ENCODE measurements around the gene ERP44.
"Not testable (repeated sequence)": the region's sequence is repeated elsewhere in the genome, so short reads cannot be mapped to it uniquely, and the experiment has no call there.

ERP44 gene

DNA sequence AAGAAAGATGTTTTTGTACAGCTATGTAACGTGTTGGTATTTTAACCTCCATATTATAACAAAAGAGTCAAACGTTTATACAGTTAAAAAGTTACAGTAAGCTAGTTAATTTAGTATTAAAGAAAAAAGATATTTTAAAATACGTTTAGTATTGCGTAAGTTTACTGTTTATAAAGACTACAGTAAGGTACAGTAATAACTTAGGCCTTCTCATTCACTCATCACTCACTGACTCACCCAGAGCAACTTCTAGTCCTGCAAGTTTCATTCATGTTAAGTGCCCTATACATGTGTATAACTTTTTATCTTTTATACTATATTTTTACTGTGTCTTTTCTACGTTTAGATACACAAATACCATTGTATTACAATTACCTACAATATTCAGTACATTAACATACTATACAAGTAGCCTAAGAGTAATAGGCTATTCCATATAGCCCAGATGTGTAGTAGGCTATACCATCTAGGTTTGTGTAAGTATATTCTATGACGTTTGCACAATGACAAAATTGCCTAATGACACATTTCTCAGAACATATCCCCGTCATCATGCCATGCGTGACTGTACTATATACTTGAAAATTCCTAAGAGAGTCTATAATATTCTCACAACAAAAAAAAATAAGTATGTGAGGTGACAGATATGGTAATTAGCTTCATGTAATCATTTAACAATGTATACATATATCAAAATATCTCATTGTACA lies 33.8 kb downstream of the ERP44 start:
- no peak for DNase-seq

- DNase-seq: no peak
Measured at GRCh38 chr9:100063185-100063584, 35.6 kb downstream of the ERP44 start.

GRCh38 chr9:100062683-100063082 lies 36.1 kb downstream of the ERP44 start:
- DNase-seq: not testable (repeated sequence)

DNA sequence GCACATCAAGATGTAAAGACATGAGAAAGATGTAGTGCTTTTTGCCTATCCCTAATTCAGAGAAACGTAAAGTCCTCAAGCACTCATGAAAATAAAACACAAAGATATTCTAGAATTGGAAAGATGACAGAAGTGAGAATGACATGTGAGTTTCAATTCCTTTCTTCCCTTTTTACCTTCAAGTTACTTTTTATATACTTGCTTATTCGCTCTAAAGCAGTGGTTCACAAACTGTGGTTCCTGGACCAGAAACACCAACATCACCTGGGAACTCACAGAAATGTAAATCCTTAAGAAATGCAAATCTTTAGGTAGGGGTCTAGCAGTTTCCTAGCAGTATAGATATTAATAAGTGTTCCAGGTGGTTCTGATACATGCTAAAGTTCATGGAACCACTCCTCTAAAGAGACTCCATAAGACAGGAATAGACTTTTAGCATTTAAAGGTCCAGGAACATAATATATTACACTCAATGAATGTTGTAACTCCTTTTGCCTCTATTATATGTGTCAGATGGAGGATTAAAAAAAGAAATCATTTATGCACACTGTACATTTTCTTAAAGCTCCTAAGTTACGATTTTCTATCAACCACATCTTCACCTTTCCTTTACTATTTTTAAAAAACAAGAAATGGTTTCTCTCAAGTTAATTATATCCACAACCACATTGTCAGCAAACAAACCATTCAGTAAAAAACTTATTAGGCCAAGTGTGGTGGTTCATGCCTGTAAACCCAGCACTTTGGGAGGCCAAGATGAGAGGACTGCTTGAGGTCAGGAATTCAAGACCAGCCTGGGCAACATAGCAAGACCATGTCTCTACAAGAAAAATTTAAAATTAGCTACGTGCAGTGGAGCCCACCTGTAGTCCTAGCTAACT lies 39.9 kb downstream of the ERP44 start:
- no peak for DNase-seq

DNA sequence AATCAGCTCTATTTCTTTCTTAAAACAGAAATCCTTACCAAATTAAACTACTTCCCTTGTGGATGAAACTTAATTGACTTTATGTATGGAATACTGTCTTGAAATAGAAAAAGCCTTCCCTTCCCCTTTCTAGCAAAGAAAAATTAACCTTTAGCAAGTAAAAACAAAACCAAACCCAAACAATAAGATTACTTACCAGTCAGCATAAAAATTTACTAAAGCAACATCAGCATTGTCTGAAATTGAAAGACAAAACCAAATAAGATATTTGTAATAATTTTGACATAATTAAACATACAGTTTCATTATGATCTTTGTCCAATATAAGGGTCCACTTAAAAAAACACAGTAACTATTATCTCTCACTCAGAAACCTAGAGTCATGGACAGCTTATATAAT lies 41.2 kb downstream of the ERP44 start:
- DNase-seq: no peak

DNA sequence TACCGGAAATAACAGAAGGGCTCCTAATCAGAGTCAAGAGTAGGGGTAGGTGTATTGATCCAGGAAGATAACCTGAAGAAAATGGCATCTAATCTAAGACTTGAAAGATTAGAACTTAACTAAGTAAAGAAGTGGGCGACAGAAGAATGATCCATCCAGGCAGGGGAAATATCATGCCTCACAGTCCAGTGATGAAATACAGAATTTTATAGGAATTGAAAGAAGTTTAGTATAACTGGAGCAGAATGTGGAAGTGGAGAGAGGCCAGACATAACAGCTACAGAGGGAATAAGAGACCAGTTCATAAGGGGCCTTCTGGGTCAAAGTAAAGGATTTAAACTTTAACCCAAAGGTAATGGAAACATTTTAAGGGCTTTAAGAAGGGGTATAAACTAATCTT lies 42.2 kb downstream of the ERP44 start:
- no peak for DNase-seq

GRCh38 chr9:100052375-100052774 lies 46.4 kb downstream of the ERP44 start:
- DNase-seq: no peak

DNA sequence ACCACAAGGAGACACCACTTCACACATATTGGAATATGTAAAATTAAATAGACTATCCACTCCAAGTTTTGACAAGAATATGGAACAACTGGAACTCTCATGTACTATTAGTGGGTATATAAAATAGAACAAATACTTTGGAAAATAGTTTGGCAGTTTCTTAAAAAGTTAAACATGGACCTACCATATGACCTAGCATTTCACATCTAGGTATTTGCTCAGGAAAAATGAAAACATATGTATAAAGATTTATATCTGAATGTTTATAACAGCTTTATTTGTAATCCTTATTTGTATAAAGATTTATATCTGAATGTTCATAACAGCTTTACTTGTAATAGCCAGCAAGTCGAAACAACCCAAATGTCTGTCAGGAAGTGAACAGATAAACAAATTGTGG lies 49.2 kb downstream of the ERP44 start:
- DNase-seq: no peak

DNA sequence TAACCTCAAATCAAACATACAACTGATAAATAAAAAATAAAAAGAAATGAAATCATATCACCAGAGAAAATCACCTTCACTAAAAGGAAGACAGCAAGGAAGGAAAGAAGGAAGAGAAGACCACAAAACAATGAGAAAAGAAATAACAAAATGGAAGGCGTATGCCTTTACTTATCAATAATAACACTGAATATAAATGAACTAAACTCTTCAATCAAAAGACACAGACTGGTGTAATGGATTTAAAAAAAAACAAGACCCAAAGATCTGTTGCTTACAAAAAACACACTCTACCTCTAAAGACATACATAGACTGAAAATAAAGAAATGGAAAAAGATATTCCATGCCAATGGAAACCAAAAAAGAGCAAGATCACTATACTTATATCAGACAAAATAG lies 60.3 kb downstream of the ERP44 start:
- no peak for DNase-seq

GRCh38 chr9:100033877-100034551 lies 64.8 kb downstream of the ERP44 start:
- no peak for DNase-seq

- DNase-seq: no peak
Measured at GRCh38 chr9:100030548-100030947, 68.3 kb downstream of the ERP44 start.

- DNase-seq: no peak
Measured at GRCh38 chr9:100029251-100029650, 69.5 kb downstream of the ERP44 start.

DNA sequence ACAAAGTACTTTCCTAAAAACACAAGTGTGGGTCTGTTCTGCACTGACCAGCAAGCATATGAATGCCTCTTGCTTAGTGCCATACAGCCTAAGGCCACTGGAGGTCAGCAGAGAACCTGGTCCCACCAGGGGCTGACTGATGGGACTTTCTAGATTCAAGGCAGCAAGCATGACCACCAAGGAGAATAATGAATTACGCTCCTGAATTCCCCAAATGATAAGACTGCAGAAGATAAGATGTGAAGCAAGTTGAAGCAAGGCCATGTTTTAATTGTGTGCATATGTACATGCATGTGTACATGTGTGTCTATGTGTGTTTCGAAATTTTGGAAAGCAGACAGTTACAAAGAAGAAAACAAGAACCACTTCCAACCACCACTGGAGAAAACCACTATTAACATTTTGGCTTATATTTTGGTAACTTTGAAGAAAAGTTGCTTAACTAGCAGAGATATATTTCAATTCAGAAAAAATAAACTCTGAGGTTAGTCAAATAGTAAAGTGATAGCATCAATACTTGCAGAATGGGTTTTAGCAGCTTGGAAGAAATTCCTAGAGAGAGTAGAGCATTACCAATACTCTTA lies 70.5 kb downstream of the ERP44 start:
- DNase-seq: peak; percentile 69

- DNase-seq: no peak
Measured at GRCh38 chr9:100027543-100027942, 71.3 kb downstream of the ERP44 start.

- DNase-seq: no peak
Measured at GRCh38 chr9:100021931-100022330, 76.9 kb downstream of the ERP44 start.

DNA sequence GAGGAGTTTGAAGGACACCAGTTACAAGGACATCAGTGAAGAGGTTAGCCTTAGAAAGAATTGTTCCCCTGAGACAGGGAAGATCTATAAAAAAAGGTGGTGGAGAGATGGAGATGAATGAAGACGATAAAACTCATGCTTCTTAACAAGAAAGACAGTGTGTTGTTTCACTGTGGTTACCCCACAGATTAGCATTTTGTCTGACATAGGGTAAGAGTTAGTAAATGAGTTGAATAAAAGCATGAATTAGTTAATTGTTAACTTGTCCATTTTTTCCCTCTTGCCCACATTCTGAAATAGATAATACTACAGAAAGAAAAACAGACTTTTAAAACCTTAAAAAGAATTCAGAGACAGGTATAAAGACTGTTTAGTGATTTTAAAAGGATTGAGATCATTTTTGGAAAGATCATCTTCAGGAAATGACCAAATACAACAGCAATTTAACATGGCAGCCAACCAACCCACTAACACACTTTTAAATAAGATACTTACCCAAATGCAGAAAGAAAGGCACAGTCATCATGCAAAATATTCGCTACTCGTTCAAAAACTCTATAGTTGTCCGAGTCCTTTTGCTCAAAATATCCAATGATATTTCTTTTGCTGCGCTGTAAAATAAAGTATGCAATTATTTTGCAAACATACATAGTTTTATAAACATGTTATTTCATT lies 78.5 kb downstream of the ERP44 start:
- no peak for DNase-seq

DNA sequence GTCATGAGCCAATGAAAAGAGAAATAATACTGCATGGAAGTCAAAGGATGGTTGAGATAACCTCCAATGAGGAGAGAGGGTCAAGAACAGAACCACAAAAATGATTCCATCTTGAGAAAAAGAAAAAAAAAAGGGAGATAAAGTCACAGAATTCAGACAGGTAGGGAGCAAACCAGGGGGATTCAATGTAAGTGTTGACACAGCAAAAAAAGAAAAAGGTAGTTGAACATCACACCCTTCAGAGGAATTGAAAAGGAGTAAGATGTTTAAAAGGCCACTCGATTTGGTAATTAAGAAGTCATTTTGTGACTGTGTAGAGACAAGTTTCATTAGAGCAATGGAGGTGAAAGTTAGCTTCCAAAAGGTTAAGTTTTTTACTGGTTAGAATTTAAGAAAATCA lies 79.3 kb downstream of the ERP44 start:
- DNase-seq: no peak

GRCh38 chr9:100014846-100015245 lies 84.0 kb downstream of the ERP44 start:
- DNase-seq: no peak

GRCh38 chr9:100013573-100013972 lies 85.2 kb downstream of the ERP44 start:
- no peak for DNase-seq

GRCh38 chr9:100012279-100012678 lies 86.5 kb downstream of the ERP44 start:
- DNase-seq: no peak

- DNase-seq: peak; percentile 65
Measured at GRCh38 chr9:100011062-100011681, 87.6 kb downstream of the ERP44 start.

- DNase-seq: no peak
Measured at GRCh38 chr9:99999797-100000196, 99.0 kb downstream of the ERP44 start.
